Measurements from ENCODE around the gene COPS4.
A peak's percentile ranks its signal among the peaks of the same experiment; 100 is the strongest.
"Not testable (repeated sequence)": the region's sequence is repeated elsewhere in the genome, so short reads cannot be mapped to it uniquely, and the experiment has no call there.

COPS4 gene

DNA sequence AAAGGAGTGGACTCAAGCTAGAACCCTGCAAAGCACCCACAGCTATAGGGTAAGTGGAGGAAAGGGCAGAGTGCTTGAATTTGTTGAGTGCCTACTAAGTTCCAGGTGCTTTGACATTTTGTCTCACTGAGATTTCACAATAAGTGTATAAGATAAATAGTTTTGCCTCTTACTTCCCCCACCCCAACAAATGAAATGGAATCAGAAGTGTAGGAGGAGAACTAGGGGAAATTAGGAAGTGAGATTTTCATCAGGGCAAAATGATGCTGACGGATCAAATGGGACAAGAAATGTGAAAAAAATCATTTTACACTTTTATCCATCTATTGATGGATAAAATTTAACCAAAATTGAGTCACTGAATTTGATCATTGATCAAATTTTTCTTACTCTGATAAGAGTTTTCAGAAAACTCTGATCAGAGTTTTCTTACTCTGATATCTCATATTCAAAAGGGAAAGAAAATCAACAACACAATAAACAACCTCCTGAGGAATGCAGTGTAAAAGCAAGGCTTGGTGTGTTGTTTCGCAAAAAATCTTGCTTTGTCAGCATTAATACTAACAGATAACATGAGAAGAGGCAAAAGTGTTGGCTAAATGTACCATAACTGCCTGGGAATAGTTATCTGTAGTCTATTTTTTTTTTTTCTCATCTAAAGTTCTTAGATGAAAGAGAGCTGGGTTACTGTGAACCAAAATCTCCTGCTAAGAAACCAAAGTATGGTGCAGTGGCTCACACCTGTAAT, 54.6 kb downstream of the COPS4 start:
- no peak for DNase-seq

DNA sequence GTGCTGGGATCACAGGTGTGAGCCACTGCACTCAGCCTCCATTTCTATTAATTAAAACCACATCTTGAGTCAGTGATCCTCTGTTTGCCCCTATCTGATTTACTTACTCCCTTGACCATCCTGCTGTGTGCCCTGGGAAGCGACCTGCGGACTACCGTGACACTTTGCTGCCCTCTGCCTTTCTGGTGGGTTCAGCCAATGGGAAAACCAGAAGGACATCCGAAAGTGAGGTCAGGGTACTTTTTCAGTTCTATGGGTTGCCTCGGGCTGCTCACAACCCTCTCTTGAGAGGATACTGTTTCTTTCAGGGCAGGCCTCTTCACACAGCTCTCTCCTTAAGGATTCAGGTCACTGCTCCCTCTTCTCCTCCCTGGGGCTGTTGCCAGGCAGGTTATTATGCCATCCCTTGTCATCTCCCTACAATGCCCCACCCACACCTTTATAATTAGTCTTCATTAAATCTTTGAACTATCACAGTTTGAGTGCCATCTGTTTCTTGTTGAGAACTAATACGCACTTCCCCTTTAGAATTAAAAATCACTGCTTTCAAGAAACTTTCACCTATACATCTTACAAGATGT, 58.2 kb downstream of the COPS4 start:
- DNase-seq, result no peak

DNA sequence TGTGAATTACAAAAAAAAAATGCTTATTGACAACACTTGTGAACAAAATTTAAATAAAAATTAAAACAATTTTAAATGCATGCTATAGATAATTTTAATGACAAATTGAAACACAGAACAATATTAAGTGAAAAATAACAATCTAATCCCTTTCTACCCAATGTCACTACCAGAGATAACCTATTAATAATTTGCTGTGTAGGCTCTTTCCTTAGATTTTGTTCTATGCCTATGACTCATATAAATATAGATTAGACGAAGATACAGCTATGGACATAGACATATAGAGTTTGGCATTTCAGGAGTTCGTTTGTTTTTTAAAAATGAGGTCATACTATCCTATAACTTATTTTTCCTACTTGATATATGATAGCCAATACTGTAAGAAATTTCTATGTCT, 61.4 kb downstream of the COPS4 start:
- no peak for DNase-seq

DNA sequence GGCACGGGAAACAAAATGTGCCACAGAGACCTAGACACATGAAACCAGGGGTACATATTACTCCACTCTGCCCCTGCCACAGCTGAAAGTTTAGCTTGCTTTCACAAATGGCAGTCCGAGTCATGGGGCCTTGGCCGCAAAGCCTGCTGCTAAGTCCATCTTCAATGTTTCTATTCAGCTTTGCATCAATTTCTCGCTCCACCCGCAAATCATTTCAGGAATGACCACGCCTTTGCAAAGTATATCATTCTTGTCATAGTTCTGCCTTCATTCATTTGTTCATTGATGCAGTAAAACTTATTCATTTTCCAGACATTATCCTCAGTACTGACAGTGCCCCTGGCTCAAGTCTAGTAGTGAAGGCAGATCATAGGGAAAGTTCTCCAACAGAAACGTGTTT, 70.0 kb downstream of the COPS4 start:
- DNase-seq, result no peak

DNA sequence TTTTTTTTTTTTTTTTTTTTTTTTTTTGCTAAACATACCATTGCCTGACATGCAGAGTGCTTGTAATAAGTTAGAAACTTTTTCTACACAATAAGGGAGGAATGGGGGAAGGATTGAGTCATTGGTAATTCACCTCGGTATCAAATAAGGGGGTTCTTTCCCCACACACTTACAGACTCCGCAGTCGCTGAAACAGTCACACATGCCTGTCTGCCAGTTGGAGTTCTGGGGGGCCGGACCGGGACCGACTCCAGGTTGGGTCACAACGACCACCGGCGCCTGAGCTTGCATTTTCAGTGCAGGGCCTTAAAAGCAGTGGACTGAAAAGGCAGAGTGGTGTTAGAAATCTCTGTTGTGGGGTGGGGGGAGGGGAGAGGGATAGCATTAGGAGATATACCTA, 72.6 kb downstream of the COPS4 start:
- DNase-seq, result no peak

DNA sequence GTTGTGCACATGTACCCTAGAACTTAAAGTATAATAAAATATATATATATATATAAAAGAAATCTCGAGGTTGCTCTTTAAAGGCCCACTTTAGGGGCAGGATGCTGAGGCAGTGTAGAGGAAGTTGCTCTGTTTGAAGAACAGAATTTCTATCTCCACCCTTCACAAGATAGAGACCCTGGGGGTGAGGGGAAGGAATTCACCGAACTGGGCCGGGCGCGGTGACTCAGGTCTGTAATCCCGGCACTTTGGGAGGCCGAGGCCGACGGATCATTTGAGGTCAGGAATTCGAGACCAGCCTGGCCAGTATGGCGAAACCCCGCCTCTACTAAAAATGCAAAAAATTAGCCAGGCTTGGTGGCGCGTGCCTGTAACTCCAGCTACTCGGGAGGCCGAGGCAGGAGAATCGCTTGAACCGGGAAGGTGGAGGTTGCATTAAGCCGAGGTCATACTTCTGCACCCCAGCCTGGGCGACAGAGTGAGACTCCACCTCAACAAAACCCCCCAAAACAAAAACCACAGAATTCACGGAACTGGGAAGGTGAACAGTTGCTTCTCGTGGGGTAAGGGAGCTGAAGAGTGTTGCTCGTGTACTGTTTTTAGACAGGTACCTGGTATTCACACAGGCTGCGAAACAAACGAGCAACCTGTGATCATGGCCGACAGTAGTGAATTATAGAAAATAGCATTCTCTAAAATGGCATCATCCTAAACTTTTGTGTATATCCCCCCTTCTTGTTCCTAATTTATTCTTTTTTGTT, 73.3 kb downstream of the COPS4 start:
- DNase-seq, result no peak

DNA sequence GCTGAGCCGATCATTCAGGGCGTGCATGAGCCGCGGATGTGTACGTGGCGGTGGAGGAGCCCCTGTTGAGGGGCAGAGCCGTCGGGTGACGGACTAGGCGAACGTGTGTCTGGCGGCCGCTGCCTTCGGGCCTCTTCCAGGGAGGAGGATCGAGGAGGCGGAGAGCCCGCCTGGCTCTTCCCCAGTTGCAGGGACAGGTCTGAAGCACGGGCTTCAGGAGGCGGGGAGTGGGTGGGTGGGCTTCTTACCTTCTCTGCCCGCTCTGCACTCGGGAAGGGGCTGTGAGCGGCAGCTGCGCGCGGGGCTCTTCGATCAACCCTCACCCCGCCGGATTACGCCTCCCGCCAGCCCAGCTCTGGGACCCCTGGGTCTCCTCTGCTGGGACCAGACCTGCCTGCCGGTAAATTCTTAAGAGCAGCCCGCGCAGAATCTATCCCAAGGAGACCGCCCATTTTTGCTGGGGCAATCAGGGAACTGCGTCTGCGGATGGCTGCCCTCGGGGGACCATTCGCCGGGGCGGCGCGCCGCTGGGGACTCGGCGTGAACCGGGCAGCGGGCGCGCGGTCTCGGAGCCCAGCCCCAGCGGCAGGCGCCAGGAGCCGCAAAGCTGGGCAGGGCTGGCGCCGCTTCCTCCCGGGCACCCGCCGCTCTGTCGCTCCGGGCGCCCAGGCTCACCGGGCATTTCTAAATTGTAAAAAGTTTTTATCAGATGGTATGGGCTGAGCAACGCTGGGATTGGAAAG, 74.7 kb downstream of the COPS4 start:
- DNase-seq, result peak; percentile 64

DNA sequence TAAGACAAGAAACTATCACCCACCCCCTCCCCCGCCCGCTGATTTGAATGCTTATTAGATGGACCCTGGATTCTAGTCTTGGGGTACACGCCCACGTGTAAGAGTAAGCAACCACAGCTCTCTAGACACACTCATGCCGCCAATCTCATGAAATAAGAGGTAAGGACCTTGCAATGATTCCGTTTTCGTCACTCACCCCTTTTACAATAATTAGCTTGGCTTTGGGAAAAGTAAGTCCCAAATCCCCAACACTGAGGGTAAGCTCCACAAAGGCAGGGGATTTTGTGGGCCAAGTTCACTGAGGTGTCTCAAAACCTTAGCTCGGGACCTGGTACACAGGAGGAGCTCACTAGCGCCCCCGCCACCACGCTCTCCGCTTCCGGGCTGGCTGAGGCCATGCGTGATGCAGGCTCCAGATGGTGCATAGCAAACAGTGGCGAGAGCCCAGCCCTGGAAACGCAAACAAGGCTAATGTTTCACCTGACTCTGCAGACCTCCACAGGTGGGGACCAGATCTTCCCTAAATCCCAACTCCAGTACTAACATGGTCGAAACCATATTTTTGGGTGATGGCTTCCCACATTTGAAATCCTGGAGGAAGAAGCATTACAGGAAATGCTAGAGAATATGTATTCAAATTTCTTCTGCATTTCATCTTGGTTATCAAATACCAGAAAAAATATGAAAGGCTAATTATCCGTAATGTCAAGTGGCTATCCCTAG, 75.4 kb downstream of the COPS4 start:
- peak; percentile 82 for DNase-seq

DNA sequence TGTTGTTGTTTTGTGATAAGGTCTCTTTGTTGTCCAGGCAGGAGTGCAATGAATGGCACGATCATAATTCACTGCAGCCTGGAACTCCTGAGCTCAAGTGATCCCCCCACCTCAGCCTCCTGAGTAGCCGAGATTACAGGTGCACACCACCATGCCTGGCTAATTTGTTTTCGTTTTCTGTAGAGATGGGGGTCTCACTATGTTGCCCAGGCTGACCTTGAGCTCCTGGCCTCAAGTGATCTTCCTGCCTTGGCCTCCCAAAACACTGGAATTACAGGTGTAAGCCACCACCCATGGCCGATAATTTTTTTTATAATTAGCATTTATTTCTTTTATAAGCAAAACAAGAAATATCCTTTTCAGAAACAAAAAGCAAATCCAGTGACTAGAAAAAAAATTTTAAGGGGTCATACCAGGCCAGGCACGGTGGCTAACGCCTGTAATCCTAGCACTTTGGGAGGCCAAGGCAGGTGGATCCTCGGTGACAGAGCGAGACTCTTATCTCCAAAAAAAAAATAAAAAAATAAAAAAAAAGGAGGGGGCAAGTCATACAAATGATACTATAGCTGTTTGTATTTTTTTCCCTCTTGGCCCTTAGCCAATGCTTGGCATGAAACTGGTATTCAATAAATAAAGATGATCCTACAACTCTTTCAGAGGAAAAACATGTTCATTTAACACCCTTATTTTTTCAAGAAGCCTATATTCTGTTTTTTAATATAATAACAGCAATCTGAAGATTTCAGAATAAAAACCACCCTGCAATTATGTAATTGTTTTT, 76.2 kb downstream of the COPS4 start:
- peak; percentile 33 for DNase-seq

DNA sequence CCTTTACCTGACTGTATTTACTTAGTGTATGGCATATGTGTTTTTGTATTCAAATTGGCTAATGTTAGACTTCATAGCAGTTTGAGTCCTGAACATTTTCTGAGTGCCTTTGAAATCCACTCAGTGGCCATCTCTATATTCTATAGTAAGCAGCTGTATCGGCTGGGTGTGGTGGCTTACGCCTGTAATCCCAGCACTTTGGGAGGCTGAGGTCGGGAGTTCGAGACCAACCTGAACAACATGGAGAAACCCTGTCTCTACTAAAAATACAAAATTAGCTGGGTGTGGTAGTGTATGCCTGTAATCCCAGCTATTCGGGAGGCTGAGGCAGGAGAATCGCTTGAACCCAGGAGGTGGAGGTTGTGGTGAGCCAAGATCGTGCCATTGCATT, 76.8 kb downstream of the COPS4 start:
- DNase-seq, result not testable (repeated sequence)

DNA sequence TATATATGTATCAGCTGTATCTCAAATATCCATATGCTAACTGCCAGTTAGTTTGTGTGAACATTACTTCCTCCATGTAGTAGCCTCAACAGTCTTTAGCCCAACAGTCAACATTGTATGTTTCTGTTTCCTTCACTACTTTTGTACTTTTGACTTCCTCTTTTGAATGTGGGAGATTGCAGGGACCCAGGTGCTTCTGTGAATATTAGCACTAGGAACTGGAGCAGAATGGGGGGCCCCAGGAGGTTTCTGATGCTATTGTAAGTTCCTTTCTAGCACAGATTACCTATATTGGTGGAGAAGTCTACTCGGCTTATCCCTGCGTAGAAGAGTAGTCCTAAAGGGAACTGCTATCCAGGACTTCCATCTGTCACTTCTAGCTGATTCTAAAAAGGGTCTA, 77.2 kb downstream of the COPS4 start:
- DNase-seq, result no peak

DNA sequence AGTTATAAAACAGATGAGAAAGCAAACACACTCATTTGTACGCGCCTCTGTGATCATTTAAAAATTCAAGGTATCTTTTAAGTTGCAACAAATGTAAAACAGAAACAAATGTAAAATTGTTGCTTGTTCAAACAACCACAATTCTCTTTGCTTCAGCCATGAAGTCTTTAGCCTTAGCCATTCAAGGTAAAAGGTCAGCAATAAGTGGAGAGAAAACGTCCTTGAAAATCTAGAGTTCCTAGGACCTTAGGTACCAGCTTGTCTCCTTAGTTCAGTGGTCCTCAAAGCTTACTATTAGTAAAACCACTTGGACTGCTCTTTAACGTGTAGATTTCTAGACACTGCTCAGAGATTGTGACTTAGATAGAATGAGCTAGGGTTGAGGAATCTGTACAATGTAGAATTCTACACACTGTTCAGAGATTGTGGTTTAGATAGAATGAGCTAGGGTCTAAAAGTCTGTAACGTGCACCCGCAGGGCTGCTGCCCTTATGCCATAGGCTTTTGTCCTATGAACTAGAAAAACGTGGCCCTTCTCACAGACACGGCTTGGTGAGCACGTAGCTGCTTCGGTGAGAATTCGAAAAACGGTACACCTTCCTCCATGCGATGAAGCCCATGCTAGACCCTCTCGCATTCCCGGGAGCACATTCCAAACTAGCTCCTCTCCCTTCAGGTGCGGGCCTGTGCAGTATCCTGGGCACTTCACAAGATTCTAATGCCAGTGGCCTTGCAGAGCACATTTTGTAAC, 77.9 kb downstream of the COPS4 start:
- no peak for DNase-seq

DNA sequence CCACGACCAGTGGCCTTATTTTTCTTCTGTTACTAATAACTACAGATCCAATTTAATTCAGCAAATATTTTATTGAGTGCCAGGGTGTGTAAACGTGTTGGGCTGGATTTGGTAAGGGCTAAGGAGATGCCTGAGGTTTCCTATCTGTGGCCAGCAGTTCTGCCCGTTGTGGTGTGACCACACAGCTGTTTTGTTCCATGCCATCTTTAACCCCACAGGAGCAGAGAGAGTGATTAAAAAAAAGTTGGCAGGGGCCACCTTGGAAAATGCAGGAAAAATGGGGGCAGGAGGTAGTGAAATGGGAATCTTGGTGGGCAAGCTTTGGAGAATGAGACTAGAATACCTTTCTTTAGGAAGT, 78.4 kb downstream of the COPS4 start:
- no peak for DNase-seq

DNA sequence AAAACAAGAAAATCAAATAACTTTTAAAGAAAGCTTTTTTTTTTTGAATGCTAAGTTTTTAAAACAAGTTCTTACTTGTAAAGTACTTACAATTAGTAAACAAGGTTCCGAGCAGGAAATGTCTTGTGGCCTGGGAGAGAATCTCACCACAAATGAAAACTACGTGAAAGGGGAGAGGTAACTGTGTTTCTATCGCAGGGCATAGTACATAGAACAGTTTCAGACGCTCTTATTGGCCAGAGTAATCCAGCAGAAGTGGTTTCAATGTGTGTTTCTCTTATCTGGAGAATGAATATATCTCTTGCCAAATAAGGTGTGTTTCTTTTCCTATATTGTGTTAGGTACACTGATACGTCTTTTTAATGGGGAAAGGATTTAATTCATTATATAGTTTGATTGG, 79.6 kb downstream of the COPS4 start, which contains the start of gene PLAC8:
Gene PLAC8 (minus strand): TSS at position 154 of the 400 bp plus-strand sequence. CDS start 6,808 bp downstream, outside the sequence.
- peak; percentile 2 for DNase-seq

DNA sequence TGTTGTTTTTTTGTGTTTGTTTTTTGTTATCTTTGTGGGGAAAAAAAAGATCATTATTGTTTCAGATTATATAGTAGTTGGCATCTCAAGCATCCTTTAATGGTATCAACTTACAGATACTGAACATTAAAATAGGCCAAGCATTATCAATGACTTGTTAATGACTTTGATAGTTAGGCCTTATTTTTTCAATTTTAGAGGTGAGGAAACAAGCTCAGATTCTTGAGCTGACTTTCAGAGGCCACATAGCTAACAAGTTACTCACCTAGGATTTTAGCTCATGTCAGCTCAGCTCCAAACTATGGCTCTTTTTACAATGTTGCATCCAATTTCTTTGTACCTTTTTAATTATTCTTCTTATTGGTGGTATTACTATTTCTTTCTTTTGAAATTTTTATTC, 80.0 kb downstream of the COPS4 start:
- DNase-seq, result no peak

DNA sequence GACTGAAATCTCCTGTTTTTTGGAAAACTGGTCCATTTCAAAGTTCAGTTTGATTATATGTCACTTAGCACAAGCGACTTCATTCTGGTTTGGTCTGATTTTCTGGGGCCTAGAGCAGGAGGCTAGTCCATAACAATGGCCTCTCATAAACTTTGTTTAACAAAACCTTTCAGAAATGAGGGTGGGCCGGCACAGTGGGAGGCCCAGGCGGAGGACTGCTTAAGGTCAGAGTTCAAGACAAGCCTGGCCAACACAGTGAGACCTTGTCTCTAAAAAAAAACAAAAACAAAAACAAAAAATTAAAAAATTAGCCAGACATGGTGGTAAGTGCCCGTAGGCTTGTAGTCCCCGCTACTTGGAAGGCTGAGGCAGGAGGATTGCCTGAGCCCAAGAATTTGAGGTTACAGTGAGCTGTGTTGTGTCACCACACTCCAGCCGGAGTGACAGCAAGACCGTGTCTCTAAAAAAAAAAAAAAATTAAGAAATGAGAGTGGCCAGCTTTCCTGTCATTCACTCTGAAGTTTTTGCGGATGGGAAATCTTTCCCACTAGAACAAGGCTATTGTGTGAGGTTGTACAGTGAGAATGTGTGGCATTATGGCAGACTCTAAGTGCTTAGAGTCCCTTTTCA, 80.8 kb downstream of the COPS4 start:
- DNase-seq, result no peak

DNA sequence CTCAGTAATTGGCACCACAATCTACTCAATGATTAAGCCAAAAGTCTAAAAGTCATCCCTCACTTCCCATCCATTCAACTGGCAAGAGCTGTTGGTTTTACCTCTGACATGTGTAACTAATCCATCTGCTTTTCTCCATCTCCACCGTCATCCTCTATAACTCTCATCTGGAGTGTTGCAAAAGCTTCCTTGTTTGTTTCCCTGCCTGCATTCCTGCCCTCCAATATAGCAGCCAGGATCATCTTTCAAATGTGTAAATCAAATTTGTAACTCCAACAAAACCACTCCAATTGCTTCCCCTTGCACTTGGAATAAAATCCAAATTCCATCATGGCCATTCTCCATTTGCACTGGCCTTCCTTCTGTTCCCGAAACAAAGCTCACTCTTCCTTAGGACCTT, 83.9 kb downstream of the COPS4 start:
- DNase-seq, result no peak

DNA sequence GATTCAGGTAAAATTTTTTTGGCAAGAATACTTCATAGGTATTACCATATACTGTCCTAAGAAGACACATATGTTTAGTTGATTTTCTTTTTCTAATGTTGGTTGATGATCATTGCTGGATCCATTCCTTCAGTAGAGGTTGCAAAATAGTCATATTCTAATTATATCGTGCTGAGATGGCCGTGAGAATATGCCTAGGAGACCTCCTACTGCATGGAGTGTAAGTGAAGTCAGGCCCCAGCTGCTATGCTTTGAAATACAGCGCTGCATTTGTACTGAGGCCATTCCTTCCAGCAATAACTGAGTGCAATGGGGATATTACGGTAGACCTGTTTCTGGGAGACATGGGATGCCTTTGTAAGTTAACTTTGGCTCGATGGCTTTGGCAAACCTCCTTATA, 86.3 kb downstream of the COPS4 start:
- no peak for DNase-seq

DNA sequence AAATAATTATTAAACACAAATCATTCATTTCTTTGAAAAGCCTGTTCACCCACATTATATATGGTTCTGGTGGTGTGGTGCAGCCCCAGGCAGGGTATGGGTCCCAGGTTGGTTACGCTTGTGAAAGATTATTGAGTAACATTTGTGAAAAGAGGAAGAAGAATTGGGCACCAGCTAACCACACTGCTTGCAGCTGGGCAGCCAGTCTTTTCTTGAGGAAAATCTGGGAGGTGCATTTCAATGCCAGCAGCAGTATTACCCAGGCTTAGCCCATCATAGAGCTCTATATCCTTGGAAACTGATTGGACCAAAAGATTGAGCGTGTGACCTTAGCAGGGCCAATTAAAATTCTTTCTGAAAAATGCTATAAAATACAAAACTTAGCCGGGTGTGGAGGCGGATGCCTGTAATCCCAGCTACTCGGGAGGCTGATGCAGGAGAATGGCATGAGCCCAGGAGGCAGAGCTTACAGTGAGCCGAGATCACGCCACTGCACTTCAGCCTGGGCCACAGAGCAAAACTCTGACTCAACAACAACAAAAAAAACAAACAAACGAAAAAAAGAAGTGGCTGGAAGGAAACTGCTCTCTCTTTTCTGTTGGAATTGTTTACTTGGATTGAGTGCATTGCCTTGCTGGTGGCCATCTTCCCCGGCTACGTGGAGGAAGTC, 89.3 kb downstream of the COPS4 start:
- DNase-seq, result no peak
